GM19452 (cell line): ENCODE data around the gene UCHL3.

Experiments
- ATAC-seq: cut with Tn5 transposase; IDR thresholded peaks from one replicate; pipeline ENCODE4 v1.9.1; 2021; ENCODE audit not compliant: unreplicated experiment

UCHL3 gene

GRCh38 chr13:75547917-75548316 is 1.7 kb upstream of the UCHL3 start:
- ATAC-seq = no peak

- peak; percentile 4 for ATAC-seq
These were observed 572 bp downstream of the UCHL3 start for GRCh38 chr13:75550159-75550567.

- ATAC-seq = no peak
These were observed 4.9 kb downstream of the UCHL3 start for GRCh38 chr13:75554464-75554863.

GRCh38 chr13:75554981-75555380 is 5.4 kb downstream of the UCHL3 start:
- ATAC-seq = no peak

- no peak for ATAC-seq
These were observed 6.2 kb downstream of the UCHL3 start for GRCh38 chr13:75555836-75556235.

- no peak for ATAC-seq
These were observed 7.4 kb downstream of the UCHL3 start for GRCh38 chr13:75556961-75557360.

- no peak for ATAC-seq
These were observed 8.7 kb downstream of the UCHL3 start for GRCh38 chr13:75558145-75558840.

- no peak for ATAC-seq
These were observed 17.1 kb downstream of the UCHL3 start for GRCh38 chr13:75566658-75567057.

GRCh38 chr13:75569576-75569975 is 20.0 kb downstream of the UCHL3 start:
- no peak for ATAC-seq

GRCh38 chr13:75579529-75579928 is 29.9 kb downstream of the UCHL3 start:
- no peak for ATAC-seq

- ATAC-seq = no peak
These were observed 32.5 kb downstream of the UCHL3 start for GRCh38 chr13:75581874-75582640.

GRCh38 chr13:75583091-75583490 is 33.5 kb downstream of the UCHL3 start:
- ATAC-seq = no peak

- no peak for ATAC-seq
These were observed 35.6 kb downstream of the UCHL3 start for GRCh38 chr13:75585153-75585552.

GRCh38 chr13:75587679-75588078 is 38.1 kb downstream of the UCHL3 start:
- ATAC-seq = no peak

- ATAC-seq = no peak
These were observed 47.1 kb downstream of the UCHL3 start for GRCh38 chr13:75596657-75597182.

GRCh38 chr13:75600371-75600770 is 50.8 kb downstream of the UCHL3 start:
- ATAC-seq = no peak

- no peak for ATAC-seq
These were observed 53.4 kb downstream of the UCHL3 start for GRCh38 chr13:75603038-75603437.

- ATAC-seq = no peak
These were observed 57.9 kb downstream of the UCHL3 start for GRCh38 chr13:75607447-75607846.

GRCh38 chr13:75610466-75610865 is 60.9 kb downstream of the UCHL3 start:
- ATAC-seq = no peak

GRCh38 chr13:75612354-75612753 is 62.8 kb downstream of the UCHL3 start:
- ATAC-seq = no peak

- no peak for ATAC-seq
These were observed 67.6 kb downstream of the UCHL3 start for GRCh38 chr13:75617230-75617629.

- no peak for ATAC-seq
These were observed 68.7 kb downstream of the UCHL3 start for GRCh38 chr13:75618308-75618707.
